GM08714 (cell line): ENCODE data around the gene TNRC6B.
"Not testable (repeated sequence)": the region's sequence is repeated elsewhere in the genome, so short reads cannot be mapped to it uniquely, and the experiment has no call there.

Experiments used
- H3K4me3 ChIP-seq: fragments of 200-500 bp; sonication (Bioruptor generic); 2 replicates; pipeline ENCODE4 v1.5.1; 2014; ENCODE audit warnings: mild to moderate bottlenecking, low read length, inconsistent platforms
- ZNF274 ChIP-seq: IDR thresholded peaks from 2 replicates; pipeline ENCODE4 v1.6.1; 2012; ENCODE audit warnings: mild to moderate bottlenecking, low read depth, low read length

The TNRC6B gene

GRCh38 chr22:40294696-40295095 lies 117.0 kb downstream of the TNRC6B start:
- no peak overlapping the region for H3K4me3 ChIP-seq
- no peak for TF ChIP-seq ZNF274

GRCh38 chr22:40300316-40300715 lies 122.6 kb downstream of the TNRC6B start:
- no peak for TF ChIP-seq ZNF274
- no peak overlapping the region for H3K4me3 ChIP-seq

GRCh38 chr22:40300884-40301672 lies 123.4 kb downstream of the TNRC6B start:
- no peak for TF ChIP-seq ZNF274
- no peak overlapping the region; the same call in 1 of the 2 replicates for H3K4me3 ChIP-seq

GRCh38 chr22:40302149-40302548 lies 124.4 kb downstream of the TNRC6B start:
- no peak for TF ChIP-seq ZNF274
- H3K4me3 ChIP-seq: no peak overlapping the region

- no peak for TF ChIP-seq ZNF274
- no peak overlapping the region for H3K4me3 ChIP-seq
These were observed 127.9 kb downstream of the TNRC6B start for GRCh38 chr22:40305625-40306024.

GRCh38 chr22:40308999-40309573 lies 131.4 kb downstream of the TNRC6B start:
- H3K4me3 ChIP-seq: no peak overlapping the region
- TF ChIP-seq ZNF274: no peak

GRCh38 chr22:40309631-40310030 lies 131.9 kb downstream of the TNRC6B start:
- TF ChIP-seq ZNF274: no peak
- H3K4me3 ChIP-seq: no peak overlapping the region

- no peak overlapping the region for H3K4me3 ChIP-seq
- no peak for TF ChIP-seq ZNF274
These were observed 132.5 kb downstream of the TNRC6B start for GRCh38 chr22:40310081-40310767.

GRCh38 chr22:40310768-40311120 lies 133.0 kb downstream of the TNRC6B start:
- no peak for TF ChIP-seq ZNF274
- H3K4me3 ChIP-seq: no peak overlapping the region

- not testable (repeated sequence) for H3K4me3 ChIP-seq
These were observed 133.9 kb downstream of the TNRC6B start for GRCh38 chr22:40311646-40312045.

GRCh38 chr22:40312050-40312449 lies 134.3 kb downstream of the TNRC6B start:
- no peak overlapping the region for H3K4me3 ChIP-seq

GRCh38 chr22:40313007-40313406 lies 135.3 kb downstream of the TNRC6B start:
- H3K4me3 ChIP-seq: no peak overlapping the region

More at GRCh38 chr22:40312050-40312449, 134.3 kb downstream of the TNRC6B start:
- no peak for TF ChIP-seq ZNF274

GRCh38 chr22:40314041-40314440 lies 136.3 kb downstream of the TNRC6B start:
- H3K4me3 ChIP-seq: no peak overlapping the region
- no peak for TF ChIP-seq ZNF274

More at GRCh38 chr22:40313007-40313406, 135.3 kb downstream of the TNRC6B start:
- no peak for TF ChIP-seq ZNF274

- TF ChIP-seq ZNF274: no peak
- no peak overlapping the region for H3K4me3 ChIP-seq
These were observed 143.0 kb downstream of the TNRC6B start for GRCh38 chr22:40320687-40321086.

- H3K4me3 ChIP-seq: no peak overlapping the region
- TF ChIP-seq ZNF274: no peak
These were observed 144.3 kb downstream of the TNRC6B start for GRCh38 chr22:40322021-40322420.

- no peak for TF ChIP-seq ZNF274
- H3K4me3 ChIP-seq: no peak overlapping the region
These were observed 145.2 kb downstream of the TNRC6B start for GRCh38 chr22:40322818-40323447.
